OCI-LY7 (cell line): Measurements from ENCODE around the gene CRYBA4. TPM values are rescaled to one million over a fixed set of nuclear protein-coding genes. Genes with fewer than 3 reads are reported as not detected.

Experiments used
- BruUV-seq: library from RNA; stranded (reverse); fragments of 400-500 nt; replicated peaks from 2 replicates; lab custom pipeline; 2021; lab: Mats Ljungman, UMichigan
- CTCF ChIA-PET: fragments of 300-600 bp; sonication (Branson Sonifier 250); formaldehyde crosslinking; loops from one replicate; lab custom pipeline; 2022; ENCODE audit warnings: antibody characterized with exemption; ENCODE audit not compliant: unreplicated experiment; lab: Charles Lee
- POLR2A ChIA-PET: fragments of 300-600 bp; sonication (Branson Sonifier 250); formaldehyde crosslinking; loops from one replicate; lab custom pipeline; 2022; ENCODE audit warnings: antibody characterized with exemption; lab: Charles Lee
- DNase-seq: peaks from one replicate; pipeline ENCODE4 v3.0.0-alpha.2; 2015; ENCODE audit warnings: low spot score
- H2AFZ ChIP-seq: fragments of 200-600 bp; sonication (generic), shearing (Covaris generic); 2 replicates; pipeline ENCODE4 v1.6.1; 2014; ENCODE audit warnings: mild to moderate bottlenecking, antibody characterized with exemption, low read length, moderate library complexity
- H3K27ac ChIP-seq: fragments of 200-600 bp; sonication (generic); 2 replicates; pipeline ENCODE4 v1.5.1; 2014; ENCODE audit warnings: mixed run types, low read depth, mild to moderate bottlenecking, moderate library complexity, low read length, inconsistent platforms; ENCODE audit not compliant: poor library complexity, severe bottlenecking
- H3K36me3 ChIP-seq: fragments of 200-600 bp; sonication (generic); 2 replicates; pipeline ENCODE4 v1.6.1; 2014; ENCODE audit warnings: mild to moderate bottlenecking, antibody characterized with exemption, low read length, moderate library complexity, mixed read lengths; ENCODE audit not compliant: insufficient read depth
- H3K4me1 ChIP-seq: fragments of 200-600 bp; sonication (generic); 2 replicates; pipeline ENCODE4 v1.5.1; 2014; ENCODE audit warnings: mild to moderate bottlenecking, low read length; ENCODE audit not compliant: insufficient read depth, poor library complexity, severe bottlenecking
- H3K4me2 ChIP-seq: fragments of 200-600 bp; sonication (generic); 2 replicates; pipeline ENCODE4 v1.6.1; 2014; ENCODE audit warnings: mild to moderate bottlenecking, low read length
- H3K4me3 ChIP-seq: fragments of 200-600 bp; sonication (generic); 2 replicates; pipeline ENCODE4 v1.5.1; 2014; ENCODE audit warnings: mild to moderate bottlenecking, low read depth, low read length; ENCODE audit not compliant: poor library complexity, severe bottlenecking
- H3K79me2 ChIP-seq: fragments of 200-600 bp; sonication (generic); 2 replicates; pipeline ENCODE4 v1.6.1; 2016; ENCODE audit warnings: low read depth, mild to moderate bottlenecking, low read length, moderate library complexity, mixed read lengths; ENCODE audit not compliant: insufficient read depth
- H3K9me2 ChIP-seq: fragments of 200-600 bp; sonication (generic); 2 replicates; pipeline ENCODE4 v1.6.1; 2016; ENCODE audit warnings: mild to moderate bottlenecking, low read length, mixed read lengths; ENCODE audit not compliant: insufficient read depth
- H3K9me3 ChIP-seq: fragments of 200-600 bp; sonication (generic); 2 replicates; pipeline ENCODE4 v1.6.1; 2014; ENCODE audit warnings: mild to moderate bottlenecking, mixed run types, low read length, mixed read lengths
- H4K20me1 ChIP-seq: fragments of 200-600 bp; sonication (generic); 2 replicates; pipeline ENCODE4 v1.6.1; 2014; ENCODE audit warnings: mild to moderate bottlenecking, antibody characterized with exemption, low read length, moderate library complexity, mixed read lengths; ENCODE audit not compliant: insufficient read depth
- CTCF ChIP-seq: fragments of 200-600 bp; sonication (generic); conservative IDR thresholded peaks from 2 replicates; pipeline ENCODE4 v1.5.1; 2014; ENCODE audit warnings: mild to moderate bottlenecking, antibody characterized with exemption, low read length, moderate library complexity, mixed read lengths
- EZH2phosphoT487 ChIP-seq: fragments of 200-600 bp; sonication (generic); IDR thresholded peaks from 2 replicates; pipeline ENCODE4 v1.6.1; 2018; ENCODE audit warnings: low read depth, borderline replicate concordance, mild to moderate bottlenecking, mixed run types, antibody characterized with exemption, low read length, moderate library complexity, mixed read lengths
- intact Hi-C: fragments of 100-400 bp; cut with micrococcal nuclease; formaldehyde crosslinking; loops from one replicate; pipeline ENCODE4 v1.10.0; 2022; ENCODE audit not compliant: unreplicated experiment
- total RNA-seq, 2 experiments: library from RNA; depleted of rRNA in 1 of 2; stranded (reverse); fragments of >200 nt in 1 of 2; shearing (Covaris generic) in 1 of 2; gene quantifications; 2 replicates each; pipeline ENCODE4 v1.2.3, GENCODE V29; 2014 to 2022

CRYBA4 gene
- total RNA-seq, 2 experiments from 2014 or later = not detected

DNA sequence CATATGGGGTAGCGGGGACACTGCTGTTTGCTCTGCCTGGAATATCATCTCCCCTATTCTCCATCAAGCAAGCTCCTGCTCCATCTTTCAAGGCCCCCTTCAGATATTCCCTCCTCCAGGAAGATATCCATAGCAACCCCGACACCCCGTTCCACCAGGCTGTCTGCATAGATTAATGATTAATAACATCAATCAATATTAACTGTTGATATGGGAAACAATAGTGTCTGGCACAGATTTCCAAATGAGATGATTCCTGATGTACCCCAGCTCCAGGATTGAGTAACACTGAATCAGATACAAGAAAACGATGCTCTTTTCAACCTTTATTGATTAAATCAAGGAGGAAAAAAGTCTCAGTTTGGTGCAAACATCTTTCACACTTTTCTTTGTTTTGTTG, 24.3 kb upstream of the CRYBA4 start:
- no peak overlapping the region for H3K27ac ChIP-seq
- H3K79me2 ChIP-seq = no peaks in the 10 kb centered on the region
- H3K4me2 ChIP-seq = no peak overlapping the region
- no peak for DNase-seq
- no TSS peak for BruUV-seq
- no peaks in the 10 kb centered on the region for H3K9me3 ChIP-seq
- TF ChIP-seq CTCF = no peak
- no peak for TF ChIP-seq EZH2phosphoT487
- intact Hi-C loops = no loop called here
- no peak overlapping the region for H3K4me3 ChIP-seq
- H2AFZ ChIP-seq = no peak overlapping the region
- H3K36me3 ChIP-seq = no peaks in the 10 kb centered on the region
- H3K9me2 ChIP-seq = no peaks in the 10 kb centered on the region
- H3K4me1 ChIP-seq = peaks cover 7% of the 10 kb centered on the region
- POLR2A ChIA-PET = no interaction called here
- H4K20me1 ChIP-seq = no peaks in the 10 kb centered on the region
- CTCF ChIA-PET = no interaction called here

DNA sequence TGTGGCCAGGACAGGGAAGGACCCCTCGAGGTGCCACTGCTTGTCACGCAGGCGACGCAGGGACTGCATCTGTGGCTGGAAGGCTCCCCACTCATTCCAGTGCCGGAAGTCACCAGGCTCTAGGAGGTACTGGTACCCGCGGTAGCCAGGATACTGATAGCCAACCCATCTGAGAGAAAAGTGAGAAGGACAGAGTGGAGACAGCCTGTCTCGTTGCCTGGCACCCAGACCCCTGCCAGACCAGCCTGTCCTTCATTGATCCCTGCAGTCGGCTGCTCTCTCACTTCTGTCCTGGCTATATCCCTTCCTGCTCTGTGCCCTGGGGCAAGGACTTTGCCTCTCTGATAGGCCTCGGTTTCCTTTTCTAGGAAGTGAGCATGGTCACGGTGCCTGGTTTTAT, 22.3 kb upstream of the CRYBA4 start:
- Histone ChIP-seq H3K9me2 (no peaks in the 10 kb centered on the region), H3K4me2 (no peak overlapping the region), H3K4me3 (no peak overlapping the region), H3K36me3 (no peaks in the 10 kb centered on the region), H2AFZ (no peak overlapping the region), H3K27ac (no peak overlapping the region), H3K4me1 (no peaks in the 10 kb centered on the region), H3K79me2 (no peaks in the 10 kb centered on the region), H4K20me1 (no peaks in the 10 kb centered on the region), H3K9me3 (no peaks in the 10 kb centered on the region)
- no TSS peak for BruUV-seq
- intact Hi-C loops = no loop called here
- DNase-seq = no peak
- no peak for TF ChIP-seq CTCF
- TF ChIP-seq EZH2phosphoT487 = no peak
- ChIA-PET CTCF (no interaction called here), POLR2A (no interaction called here)

- intact Hi-C loops = no loop called here
- Histone ChIP-seq H3K4me1 (no peaks in the 10 kb centered on the region), H3K79me2 (no peaks in the 10 kb centered on the region), H4K20me1 (no peaks in the 10 kb centered on the region), H3K4me3 (no peak overlapping the region), H3K27ac (no peak overlapping the region), H2AFZ (no peak overlapping the region), H3K9me3 (no peaks in the 10 kb centered on the region), H3K4me2 (no peak overlapping the region), H3K36me3 (no peaks in the 10 kb centered on the region), H3K9me2 (no peaks in the 10 kb centered on the region)
- TF ChIP-seq CTCF (no peak), EZH2phosphoT487 (no peak)
- no peak for DNase-seq
- BruUV-seq = no TSS peak
- ChIA-PET CTCF (no interaction called here), POLR2A (no interaction called here)
Measured at GRCh38 chr22:26601726-26602125, 20.0 kb upstream of the CRYBA4 start.
